ENCODE results near the gene MYH9. TPM values are rescaled to one million over a fixed set of nuclear protein-coding genes. Genes with fewer than 3 reads are reported as not detected.

Gene MYH9
- total and polyA plus RNA-seq, 2 experiments from 2014 or later = 140 to 188 TPM

DNA sequence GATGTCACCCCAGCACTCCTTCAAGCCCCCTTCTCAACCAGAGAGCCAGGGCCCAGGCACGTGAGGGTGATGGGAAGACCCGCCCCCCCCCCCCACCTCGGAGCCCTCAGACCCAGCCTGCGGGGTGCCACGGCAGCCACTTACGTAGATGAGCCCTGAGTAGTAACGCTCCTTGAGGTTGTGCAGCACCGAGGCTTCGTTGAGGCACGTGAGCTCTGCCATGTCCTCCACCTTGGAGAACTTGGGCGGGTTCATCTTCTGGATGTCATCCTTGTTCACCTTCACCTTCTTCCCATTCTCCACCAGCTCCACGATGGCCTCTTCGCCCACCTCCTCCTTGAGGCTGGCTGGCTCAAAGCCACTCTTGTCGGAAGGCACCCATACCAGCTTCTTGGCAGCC, 39.0 kb downstream of the MYH9 start:
- no peak overlapping the region for H2AFZ ChIP-seq
- H4K20me1 ChIP-seq (ENCODE audit: insufficient read depth, poor library complexity, severe bottlenecking) = peaks cover 39% of the 10 kb centered on the region
- no peaks in the 10 kb centered on the region for H3K36me3 ChIP-seq (replicated peaks; ENCODE audit: insufficient read depth, low read depth)
- peaks cover 98% of the 10 kb centered on the region for H3K79me2 ChIP-seq
- 95% methylated on average over 13 of the region's 14 CpGs for WGBS (ENCODE audit: low lambda C conversion rate, missing lambda C conversion rate)
- peaks cover 34% of the 10 kb centered on the region for H3K4me1 ChIP-seq (ENCODE audit: insufficient read depth)
- TF ChIP-seq, protein P1, sequence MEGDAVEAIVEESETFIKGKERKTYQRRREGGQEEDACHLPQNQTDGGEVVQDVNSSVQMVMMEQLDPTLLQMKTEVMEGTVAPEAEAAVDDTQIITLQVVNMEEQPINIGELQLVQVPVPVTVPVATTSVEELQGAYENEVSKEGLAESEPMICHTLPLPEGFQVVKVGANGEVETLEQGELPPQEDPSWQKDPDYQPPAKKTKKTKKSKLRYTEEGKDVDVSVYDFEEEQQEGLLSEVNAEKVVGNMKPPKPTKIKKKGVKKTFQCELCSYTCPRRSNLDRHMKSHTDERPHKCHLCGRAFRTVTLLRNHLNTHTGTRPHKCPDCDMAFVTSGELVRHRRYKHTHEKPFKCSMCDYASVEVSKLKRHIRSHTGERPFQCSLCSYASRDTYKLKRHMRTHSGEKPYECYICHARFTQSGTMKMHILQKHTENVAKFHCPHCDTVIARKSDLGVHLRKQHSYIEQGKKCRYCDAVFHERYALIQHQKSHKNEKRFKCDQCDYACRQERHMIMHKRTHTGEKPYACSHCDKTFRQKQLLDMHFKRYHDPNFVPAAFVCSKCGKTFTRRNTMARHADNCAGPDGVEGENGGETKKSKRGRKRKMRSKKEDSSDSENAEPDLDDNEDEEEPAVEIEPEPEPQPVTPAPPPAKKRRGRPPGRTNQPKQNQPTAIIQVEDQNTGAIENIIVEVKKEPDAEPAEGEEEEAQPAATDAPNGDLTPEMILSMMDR (IDR thresholded peaks at IDR 0.05; ENCODE audit: poor library complexity) = no peak
- TF ChIP-seq EZH2phosphoT487 (IDR thresholded peaks at IDR 0.05; ENCODE audit: low read depth, severe bottlenecking, unreplicated experiment) (no peak), EZH2 (IDR thresholded peaks at IDR 0.05; ENCODE audit: borderline replicate concordance) (no peak)
- H3K27me3 ChIP-seq = no peaks in the 10 kb centered on the region
- no peak overlapping the region for H3K4me2 ChIP-seq
- DNase-seq (ENCODE audit: low spot score) = no peak
- H3K9me2 ChIP-seq (replicated peaks; ENCODE audit: insufficient read depth) = no peaks in the 10 kb centered on the region
- no peak overlapping the region for H3K27ac ChIP-seq
- H3K9me3 ChIP-seq (ENCODE audit: low read depth) = no peaks in the 10 kb centered on the region
- H3K4me3 ChIP-seq = no peak overlapping the region

DNA sequence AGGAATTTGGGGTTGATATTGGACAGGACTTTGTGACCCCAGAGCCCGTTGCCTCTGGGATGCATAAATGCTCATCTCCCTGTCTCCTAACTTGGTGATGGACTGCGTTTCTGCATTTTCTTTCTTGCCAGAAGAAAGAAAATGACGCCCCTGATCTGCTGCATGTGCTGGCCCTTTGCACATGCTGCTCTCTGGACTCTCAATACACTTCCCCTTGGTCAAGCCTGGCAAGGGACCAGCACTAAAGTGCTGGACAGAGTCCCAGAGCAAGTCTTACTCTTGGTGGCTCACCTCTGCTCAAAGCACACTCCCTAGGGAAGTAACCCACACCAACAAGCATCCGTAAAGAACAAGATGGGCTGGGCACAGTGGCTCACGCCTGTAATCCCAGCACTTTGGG, 40.7 kb downstream of the MYH9 start:
- DNase-seq (ENCODE audit: low spot score) = no peak
- Histone ChIP-seq H3K4me3 (no peak overlapping the region), H3K9me3 (ENCODE audit: low read depth) (no peaks in the 10 kb centered on the region), H2AFZ (no peak overlapping the region), H3K36me3 (replicated peaks; ENCODE audit: insufficient read depth, low read depth) (no peaks in the 10 kb centered on the region), H4K20me1 (ENCODE audit: insufficient read depth, poor library complexity, severe bottlenecking) (peaks cover 30% of the 10 kb centered on the region), H3K27me3 (no peaks in the 10 kb centered on the region), H3K79me2 (peaks cover 98% of the 10 kb centered on the region), H3K27ac (no peak overlapping the region), H3K9me2 (replicated peaks; ENCODE audit: insufficient read depth) (no peaks in the 10 kb centered on the region), H3K4me2 (no peak overlapping the region), H3K4me1 (ENCODE audit: insufficient read depth) (peaks cover 17% of the 10 kb centered on the region)
- TF ChIP-seq, protein P1 (IDR thresholded peaks at IDR 0.05; ENCODE audit: poor library complexity) = no peak
- TF ChIP-seq EZH2 (IDR thresholded peaks at IDR 0.05; ENCODE audit: borderline replicate concordance) (no peak), EZH2phosphoT487 (IDR thresholded peaks at IDR 0.05; ENCODE audit: low read depth, severe bottlenecking, unreplicated experiment) (no peak)
- WGBS (ENCODE audit: low lambda C conversion rate, missing lambda C conversion rate) = 88% methylated on average over 5 of the region's 5 CpGs

DNA sequence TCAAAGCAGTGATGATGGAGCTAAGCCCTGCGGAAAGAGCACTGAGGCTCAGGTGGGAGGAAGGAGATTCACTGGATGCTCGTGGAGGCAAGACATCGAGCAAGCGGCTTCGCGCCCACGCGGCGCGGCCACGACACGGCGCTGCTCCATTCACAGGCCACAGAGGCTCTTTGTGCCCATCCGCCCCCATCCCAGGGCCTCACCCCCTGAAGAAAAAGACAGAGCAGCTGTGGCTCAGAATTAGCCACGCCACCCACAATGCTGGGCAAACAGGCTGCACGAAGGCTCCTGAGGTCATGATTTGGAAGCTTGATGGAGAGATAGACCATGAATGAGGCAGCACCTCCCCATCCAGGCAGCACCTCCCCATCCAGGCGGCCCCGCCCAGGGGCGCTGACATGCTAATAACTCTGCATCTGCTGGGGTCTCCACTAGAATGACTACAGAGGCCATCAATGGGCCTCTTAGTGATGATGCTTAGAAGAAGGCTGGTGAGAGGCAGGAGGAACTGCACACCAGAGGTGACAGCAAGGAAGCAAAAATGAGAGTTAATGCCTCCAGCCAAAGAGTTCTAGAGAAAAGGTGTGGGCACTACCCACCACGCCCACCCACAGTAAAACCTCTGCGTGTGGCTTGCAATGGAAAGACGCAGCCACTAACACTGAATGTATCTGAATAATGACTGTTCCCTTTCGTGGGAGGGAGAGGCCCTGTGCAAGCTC, 43.5 kb downstream of the MYH9 start:
- H4K20me1 ChIP-seq (ENCODE audit: insufficient read depth, poor library complexity, severe bottlenecking) = peaks cover 20% of the 10 kb centered on the region
- no peaks in the 10 kb centered on the region for H3K9me2 ChIP-seq (replicated peaks; ENCODE audit: insufficient read depth)
- no peak overlapping the region for H3K4me2 ChIP-seq
- no peaks in the 10 kb centered on the region for H3K4me1 ChIP-seq (ENCODE audit: insufficient read depth)
- no peaks in the 10 kb centered on the region for H3K9me3 ChIP-seq (ENCODE audit: low read depth)
- H3K27me3 ChIP-seq = no peaks in the 10 kb centered on the region
- no peak overlapping the region for H3K4me3 ChIP-seq
- peaks cover 96% of the 10 kb centered on the region for H3K79me2 ChIP-seq
- no peak overlapping the region for H2AFZ ChIP-seq
- H3K36me3 ChIP-seq (replicated peaks; ENCODE audit: insufficient read depth, low read depth) = peaks cover 6% of the 10 kb centered on the region
- TF ChIP-seq EZH2 (IDR thresholded peaks at IDR 0.05; ENCODE audit: borderline replicate concordance) (no peak), EZH2phosphoT487 (IDR thresholded peaks at IDR 0.05; ENCODE audit: low read depth, severe bottlenecking, unreplicated experiment) (no peak)
- TF ChIP-seq, protein P1 (IDR thresholded peaks at IDR 0.05; ENCODE audit: poor library complexity) = no peak
- H3K27ac ChIP-seq = no peak overlapping the region
- 97% methylated on average over 23 of the region's 23 CpGs for WGBS (ENCODE audit: low lambda C conversion rate, missing lambda C conversion rate)
- DNase-seq (ENCODE audit: low spot score) = no peak

Data from hepatocyte (in vitro differentiated cells).